Right ventricle myocardium inferior (tissue), 1 donor: Measurements from ENCODE around the gene CLDN3. TPM values are rescaled to one million over a fixed set of nuclear protein-coding genes. Genes with fewer than 3 reads are reported as not detected.
"Not testable (repeated sequence)": the region's sequence is repeated elsewhere in the genome, so short reads cannot be mapped to it uniquely, and the experiment has no call there.

ENCODE experiments used
- ATAC-seq: fragments of 200-7000 bp; cut with Tn5 transposase; one replicate; pipeline ENCODE4 v1.9.1; 2020; ENCODE audit warnings: mild to moderate bottlenecking, moderate library complexity
- DNase-seq: peaks from one replicate; pipeline ENCODE4 v3.0.0; 2021; ENCODE audit errors: missing footprints
- intact Hi-C: fragments of 100-400 bp; cut with DNase I; formaldehyde crosslinking; loops from one replicate; pipeline ENCODE4 v1.11.0; 2022
- long read RNA-seq: library from polyadenylated mRNA; unstranded; transcript quantifications from one replicate; pipeline ENCODE4 v2.0.0, GENCODE V29; 2021
- total RNA-seq: library from RNA; stranded (reverse); fragmentation: NEBNext Ultra II Directional; extraction: Animal tissue kit (Norgen Biotek cat#: 25700); gene quantifications from one replicate; pipeline ENCODE4 v1.2.1, GENCODE V29; 2021
- donor health status: DM: no; HTN: yes; CAD: no; lungs with severe emphysema.

CLDN3 gene, protein sequence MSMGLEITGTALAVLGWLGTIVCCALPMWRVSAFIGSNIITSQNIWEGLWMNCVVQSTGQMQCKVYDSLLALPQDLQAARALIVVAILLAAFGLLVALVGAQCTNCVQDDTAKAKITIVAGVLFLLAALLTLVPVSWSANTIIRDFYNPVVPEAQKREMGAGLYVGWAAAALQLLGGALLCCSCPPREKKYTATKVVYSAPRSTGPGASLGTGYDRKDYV
- total RNA-seq = not detected
- long read RNA-seq = 0 reads

DNA sequence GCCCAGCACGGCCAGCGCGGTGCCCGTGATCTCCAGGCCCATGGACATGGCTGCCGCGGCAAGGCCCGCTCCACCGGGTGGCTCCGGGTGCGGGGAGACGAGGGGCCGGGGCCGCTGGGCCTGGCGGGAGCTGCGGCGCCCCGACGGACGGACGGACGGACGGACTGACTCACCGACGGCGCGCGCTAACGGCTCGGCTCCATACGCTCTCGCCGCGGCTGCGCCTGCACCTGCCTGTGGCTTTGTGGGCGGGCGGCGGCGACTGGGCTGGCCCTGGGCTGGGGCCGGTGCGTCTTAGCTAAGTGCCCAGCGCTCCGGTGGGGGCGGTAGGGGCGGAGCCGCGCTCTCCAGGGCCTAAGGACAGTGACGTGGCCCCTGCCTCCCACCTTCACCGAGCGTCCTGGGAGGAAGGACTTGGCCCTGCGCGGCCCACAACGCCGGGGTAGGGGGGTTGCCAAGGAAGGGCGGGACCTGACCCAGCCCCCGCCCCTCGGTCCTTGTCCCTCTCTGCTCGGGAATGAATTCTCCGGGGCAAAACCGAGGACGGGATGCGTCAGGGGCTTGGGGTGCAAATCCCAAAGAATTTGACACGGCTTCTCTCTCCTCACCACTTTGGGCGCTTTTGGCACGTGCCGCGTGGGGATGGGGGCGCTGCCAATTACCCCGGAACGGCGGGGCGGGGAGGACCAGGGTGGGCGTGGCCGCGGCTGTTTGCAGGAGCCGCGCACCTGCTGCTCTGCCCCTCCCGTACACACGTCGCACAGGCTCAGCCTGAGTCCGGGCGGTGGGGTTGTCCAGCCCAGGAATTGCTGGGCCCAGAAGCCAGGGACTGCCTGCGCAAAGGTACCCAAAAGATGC lies at the start of gene CLDN3:
Gene CLDN3 (minus strand): TSS at position 269 of the 858 bp plus-strand sequence. CDS start 221 bp downstream, at position 48.
- ATAC-seq = peak; percentile 34
- intact Hi-C loops = no loop called here
- DNase-seq = no peak

DNA sequence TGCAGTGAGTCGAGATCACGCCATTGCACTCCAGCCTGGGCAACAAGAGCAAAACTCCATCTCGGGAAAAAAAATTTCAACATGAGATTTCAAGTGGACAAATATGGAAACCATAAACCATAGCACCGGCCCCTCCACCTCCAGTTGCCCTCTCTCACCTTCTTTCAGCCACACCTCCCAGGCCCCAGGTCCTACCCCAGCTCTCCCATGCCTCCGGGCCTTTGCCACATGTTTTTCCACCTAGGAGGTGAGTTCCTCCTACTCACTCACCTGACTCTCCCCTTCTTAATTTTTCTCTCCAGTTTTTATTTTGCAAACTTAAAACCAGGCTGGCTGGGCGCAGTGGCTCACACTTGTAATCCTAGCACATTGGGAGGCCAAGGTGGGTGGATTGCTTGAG lies 47.1 kb upstream of the CLDN3 start:
- ATAC-seq (no peak), DNase-seq (no peak)
- intact Hi-C loops = no loop called here

DNA sequence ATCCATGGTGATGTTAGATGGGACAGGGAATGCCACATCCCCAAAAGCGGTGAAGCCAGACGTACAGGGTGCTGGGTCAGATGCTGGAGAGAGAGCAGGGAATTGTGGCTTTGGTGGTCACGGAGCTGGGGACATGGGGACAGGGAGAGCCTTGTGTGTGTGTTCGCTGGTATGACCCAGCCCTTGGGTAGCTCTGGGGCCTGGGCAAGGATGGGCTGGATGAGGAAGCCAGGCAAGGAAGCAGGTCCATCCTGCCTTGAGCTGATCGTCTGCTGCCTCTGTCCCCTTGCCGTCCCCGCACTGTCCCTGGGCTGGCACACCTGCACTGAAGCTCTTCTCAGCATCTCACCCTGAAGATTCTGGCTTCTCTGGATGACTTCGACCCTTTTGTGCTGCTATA lies 45.4 kb upstream of the CLDN3 start:
- no peak for ATAC-seq

DNA sequence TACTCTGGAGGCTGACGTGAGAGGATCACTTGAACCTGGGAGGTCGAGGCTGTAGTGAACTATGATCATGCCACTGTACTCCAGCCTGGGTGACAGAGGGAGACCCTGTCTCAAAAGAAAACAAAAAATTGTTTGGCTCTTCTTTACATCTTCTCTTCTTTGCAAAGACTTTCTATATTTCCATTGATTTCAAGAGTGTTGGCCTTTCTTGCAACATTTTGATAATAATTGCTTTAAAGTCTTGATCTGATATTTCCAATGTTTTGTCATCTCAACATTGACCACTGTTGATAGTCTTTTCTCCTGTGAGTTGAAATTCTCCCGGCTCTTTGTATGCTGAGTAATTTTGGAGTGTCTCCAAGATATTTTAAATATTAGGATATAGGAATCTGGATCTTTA lies 42.9 kb upstream of the CLDN3 start:
- intact Hi-C loops = no loop called here
- DNase-seq (no peak), ATAC-seq (no peak)

More for the DNA sequence above, 45.4 kb upstream of the CLDN3 start:
- intact Hi-C loops = no loop called here
- DNase-seq = no peak

DNA sequence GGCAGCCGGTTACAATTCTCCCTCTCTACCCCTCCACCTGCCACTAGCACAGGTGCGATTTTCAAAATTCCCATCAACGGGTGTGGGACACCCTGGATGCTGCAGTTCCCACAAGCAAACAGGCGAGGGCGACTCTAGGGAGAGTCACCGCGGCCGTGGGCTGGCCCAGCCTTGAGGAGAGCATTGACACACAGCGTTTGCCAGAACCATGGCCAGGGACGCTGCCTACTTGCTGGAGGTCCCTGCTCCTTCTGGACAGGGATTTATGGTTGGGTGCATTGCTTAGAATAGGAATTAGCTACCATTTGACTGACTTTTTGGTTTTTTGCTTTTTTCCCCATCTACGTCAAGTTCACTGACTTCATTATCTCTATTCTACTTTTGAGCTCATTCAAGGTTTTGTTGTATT lies 41.7 kb upstream of the CLDN3 start:
- intact Hi-C loops = loop anchor here (1.0 kb wide), 1 partner anchor 44 kb away; no protein-coding TSS in a partner anchor
- DNase-seq (peak; percentile 82), ATAC-seq (peak; percentile 82)

DNA sequence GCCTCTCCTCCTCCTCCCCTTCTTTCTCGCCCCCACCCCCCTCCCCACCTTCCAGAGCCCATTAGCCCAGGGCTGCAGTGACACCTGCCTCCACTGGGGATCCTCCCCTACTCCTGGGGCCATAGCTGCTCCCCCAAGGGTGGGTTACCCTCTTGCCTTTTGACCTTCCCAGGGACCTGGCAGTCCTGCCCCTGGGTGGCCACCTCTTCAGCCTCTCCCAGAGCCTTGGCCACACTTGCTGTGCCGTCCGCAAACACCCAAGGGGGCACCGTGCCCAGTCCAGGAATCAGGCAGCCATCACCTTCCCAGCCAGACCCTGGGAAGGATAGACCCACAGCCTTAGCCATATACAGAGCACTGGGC lies 40.9 kb upstream of the CLDN3 start:
- DNase-seq = no peak
- ATAC-seq = no peak
- intact Hi-C loops = loop anchor here (1.0 kb wide), 1 partner anchor 44 kb away; no protein-coding TSS in a partner anchor

DNA sequence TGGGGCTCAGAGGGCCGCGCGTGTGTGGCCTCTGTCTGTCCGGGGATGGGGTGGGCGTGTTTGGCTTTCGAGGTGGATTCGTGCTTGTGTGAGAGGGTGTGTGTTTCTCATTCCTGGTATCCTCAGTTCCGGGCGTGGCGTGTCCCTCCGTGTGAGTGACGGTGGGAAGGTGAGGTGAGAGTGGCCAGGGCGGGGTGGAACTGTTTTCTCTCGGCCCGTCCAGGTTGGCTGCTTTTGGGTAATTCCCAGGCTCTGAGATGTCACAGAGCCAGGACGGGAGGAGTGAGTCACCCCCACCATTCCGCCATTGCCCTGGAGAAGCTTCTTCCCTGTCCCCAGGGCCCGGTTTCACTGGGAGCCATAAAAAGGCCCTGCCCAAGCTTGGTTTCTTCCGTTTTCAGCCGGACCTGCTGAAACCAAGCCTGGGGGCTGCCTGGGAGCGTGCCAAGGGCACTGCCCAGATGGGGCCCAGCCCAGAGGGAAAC lies 39.4 kb upstream of the CLDN3 start:
- intact Hi-C loops = no loop called here
- DNase-seq (no peak), ATAC-seq (no peak)

DNA sequence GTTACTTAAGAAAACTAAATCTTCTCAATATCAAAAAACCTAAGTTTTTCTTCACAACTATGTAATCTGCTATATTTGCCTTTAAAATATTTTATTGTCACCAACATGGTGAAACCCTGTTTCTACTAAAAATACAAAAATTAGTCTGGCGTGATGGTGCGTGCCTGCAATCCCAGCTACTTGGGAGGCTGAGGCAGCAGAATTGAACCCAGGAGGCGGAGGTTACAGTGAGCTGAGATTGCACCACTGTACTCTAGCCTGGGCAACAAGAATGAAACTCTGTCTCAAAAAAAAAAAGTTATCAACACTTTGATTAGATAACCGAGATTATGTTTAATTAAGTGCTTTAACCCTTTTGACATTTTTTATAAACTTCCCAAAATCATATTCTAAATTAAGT lies 32.4 kb upstream of the CLDN3 start:
- ATAC-seq = no peak
- no peak for DNase-seq
- intact Hi-C loops = no loop called here

DNA sequence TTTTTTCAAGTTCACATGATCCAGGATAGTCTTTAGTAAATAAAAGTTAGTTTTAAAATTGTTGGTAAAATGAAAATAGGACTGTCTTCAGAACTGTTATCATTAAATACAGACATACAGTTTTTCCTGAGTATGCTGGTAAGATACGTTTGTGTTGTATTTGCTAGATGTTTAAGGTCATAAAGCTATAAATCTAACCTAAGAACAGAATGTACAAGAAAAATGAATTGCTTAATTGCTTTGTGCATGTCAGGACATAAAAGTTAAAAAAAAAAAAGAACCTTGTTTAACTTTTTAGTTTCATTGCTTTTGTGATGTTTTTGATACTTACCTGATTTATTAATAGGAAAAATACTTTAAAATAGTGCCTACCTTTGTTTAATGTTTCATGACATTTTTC lies 31.5 kb upstream of the CLDN3 start:
- DNase-seq = no peak
- intact Hi-C loops = no loop called here

DNA sequence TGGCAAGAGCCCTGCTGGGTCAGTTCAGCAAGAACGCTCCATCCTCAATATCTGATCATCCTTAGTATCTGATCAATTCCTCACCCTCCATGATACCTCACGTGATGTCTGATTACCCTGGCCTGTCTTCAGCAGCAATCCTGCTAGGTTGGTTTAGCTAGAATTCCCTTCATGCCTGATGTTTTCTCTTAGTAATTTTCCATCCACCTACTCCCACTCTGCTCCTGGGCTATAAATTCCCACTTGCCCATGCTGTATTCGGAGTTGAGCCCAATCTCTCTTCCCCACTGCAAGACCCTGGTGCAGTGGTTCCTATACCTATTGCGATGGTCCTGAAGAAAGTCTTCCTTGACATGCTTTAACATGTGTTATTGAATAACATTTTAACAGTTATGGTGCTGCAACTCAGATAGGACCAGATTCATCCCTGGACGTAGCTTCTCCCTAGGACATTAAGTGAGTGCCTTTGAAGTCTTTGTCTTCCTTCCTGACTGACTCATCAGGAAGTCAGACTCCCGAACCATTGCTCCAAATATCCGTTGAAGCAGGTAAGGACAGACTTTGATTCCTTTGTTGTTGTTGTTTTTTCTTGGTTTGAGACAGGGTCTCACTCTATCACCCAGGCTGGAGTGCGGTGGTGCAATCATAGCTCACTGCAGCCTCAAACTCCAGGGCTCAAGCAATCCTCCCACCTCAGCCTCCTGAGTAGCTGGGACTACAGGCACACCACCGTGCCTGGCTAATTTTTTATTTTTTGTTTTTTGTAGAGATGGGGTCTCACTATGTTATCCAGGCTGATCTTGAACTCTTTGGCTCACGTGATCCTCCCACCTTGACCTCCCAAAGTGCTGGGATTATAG lies 29.4 kb upstream of the CLDN3 start:
- no peak for DNase-seq
- intact Hi-C loops = no loop called here
- no peak for ATAC-seq

More for the DNA sequence above, 31.5 kb upstream of the CLDN3 start:
- ATAC-seq = no peak

DNA sequence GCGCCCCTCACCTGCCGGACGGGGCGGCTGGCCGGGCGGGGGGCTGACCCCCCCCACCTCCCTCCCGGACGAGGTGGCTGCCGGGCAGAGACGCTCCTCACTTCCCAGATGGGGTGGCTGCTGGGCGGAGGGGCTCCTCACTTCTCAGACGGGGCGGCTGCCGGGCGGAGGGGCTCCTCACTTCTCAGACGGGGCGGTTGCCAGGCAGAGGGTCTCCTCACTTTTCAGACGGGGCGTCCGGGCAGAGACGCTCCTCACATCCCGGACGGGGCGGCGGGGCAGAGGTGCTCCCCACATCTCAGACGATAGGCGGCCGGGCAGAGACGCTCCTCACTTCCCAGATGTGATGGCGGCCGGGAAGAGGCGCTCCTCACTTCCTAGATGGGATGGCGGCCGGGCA lies 27.1 kb upstream of the CLDN3 start:
- ATAC-seq, intact Hi-C loops, DNase-seq: not testable (repeated sequence)

DNA sequence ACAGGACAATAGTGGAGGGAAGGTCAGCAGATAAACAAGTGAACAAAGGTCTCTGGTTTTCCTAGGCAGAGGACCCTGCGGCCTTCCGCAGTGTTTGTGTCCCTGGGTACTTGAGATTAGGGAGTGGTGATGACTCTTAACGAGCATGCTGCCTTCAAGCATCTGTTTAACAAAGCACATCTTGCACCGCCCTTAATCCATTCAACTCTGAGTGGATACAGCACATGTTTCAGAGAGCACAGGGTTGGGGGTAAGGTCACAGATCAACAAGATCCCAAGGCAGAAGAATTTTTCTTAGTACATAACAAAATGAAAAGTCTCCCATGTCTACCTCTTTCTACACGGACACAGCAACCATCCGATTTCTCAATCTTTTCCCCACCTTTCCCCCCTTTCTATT lies 26.6 kb upstream of the CLDN3 start:
- ATAC-seq, intact Hi-C loops, DNase-seq: not testable (repeated sequence)

DNA sequence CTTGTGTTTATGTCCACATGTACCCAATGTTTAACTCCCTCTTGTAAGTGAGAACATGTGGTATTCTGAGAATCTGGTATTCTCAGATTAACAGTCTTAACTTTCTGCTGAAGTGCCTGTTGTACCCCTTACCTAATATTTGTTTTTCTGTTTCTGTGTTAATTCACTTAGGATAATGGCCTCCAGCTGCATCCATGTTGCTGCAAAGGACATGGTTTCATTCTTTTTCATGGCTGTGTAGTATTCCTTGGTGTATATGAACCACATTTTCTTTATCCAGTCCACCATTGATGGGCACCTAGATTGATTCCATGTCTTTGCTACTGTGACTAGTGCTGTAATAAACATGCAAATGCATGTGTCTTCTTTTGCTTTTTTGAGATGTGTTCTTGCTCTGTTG lies 25.1 kb upstream of the CLDN3 start:
- intact Hi-C loops, DNase-seq, ATAC-seq: not testable (repeated sequence)

DNA sequence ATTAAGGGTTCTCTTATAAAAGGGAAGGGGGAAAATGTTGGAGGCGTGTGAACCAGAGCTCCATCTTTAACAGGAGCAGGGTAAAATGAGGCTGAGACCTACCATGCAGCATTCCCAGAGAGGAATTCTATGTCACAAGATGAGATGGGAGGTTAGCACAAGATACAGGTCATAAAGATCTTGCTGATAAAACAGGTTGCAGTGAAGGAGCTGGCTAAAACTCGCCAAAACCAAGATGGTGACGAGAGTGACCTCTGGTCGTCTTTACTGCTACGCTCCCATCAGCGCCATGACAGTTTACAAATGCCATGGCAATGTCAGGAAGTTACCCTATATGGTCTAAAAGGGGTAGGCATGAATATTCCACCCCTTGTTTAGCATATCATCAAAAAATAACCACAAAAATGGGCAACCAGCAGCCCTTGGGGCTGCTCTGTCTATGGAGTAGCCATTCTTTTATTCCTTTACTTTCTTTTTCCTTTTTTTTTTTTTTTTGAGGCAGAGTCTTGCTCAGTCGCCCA lies 21.2 kb upstream of the CLDN3 start:
- DNase-seq, ATAC-seq, intact Hi-C loops: not testable (repeated sequence)

DNA sequence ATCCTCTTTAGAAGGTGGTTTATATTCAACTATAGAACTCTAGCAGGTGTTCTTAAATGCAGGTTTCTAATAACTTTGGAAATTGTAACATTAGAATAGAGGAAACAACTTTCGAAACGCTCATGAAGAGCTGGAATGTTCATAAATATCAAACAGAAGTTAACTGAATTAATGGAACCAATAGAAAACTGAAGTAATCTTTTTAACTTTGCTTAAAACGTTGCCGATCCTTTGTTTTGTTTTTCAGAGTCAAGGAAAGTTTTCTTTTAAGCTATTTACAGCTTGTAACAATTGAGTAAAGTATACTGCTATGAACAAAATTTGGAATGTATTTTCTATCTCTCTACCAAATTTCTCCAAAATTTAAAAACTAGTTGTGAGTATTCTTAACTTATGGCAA lies 19.0 kb upstream of the CLDN3 start:
- DNase-seq (no peak), ATAC-seq (no peak)
- intact Hi-C loops = no loop called here

DNA sequence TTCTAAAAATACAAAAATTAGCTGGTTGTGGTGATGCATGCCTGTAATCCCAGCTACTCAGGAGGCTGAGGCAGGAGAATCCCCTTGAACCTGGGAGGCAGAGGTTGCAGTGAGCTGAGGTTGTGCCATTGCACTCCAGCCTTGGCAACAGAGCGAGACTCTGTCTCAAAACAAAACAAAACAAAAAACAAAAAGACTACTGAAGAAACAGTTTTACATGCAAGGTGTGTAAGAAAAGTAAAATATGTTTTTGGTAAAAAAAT lies 17.6 kb upstream of the CLDN3 start:
- ATAC-seq, intact Hi-C loops, DNase-seq: not testable (repeated sequence)

DNA sequence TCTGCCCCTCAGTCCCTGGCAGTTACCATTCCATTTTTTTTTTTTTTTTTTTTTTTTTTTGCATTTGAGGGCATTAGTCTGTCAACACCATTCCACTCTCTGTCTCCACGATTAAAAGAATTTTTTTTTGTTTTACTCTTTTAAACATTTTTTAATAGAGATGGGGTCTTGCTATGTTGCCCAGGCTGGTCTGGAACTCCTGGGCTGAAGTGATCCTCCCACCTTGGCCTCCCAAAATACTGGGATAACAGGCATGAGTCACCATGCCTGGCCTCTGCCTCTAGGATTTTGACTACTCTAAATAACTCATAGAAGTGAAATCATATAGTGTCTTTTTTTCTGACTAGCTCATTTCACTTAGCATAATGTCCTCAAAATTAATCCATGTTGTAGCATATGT lies 16.5 kb upstream of the CLDN3 start:
- DNase-seq (no peak), ATAC-seq (no peak)
- intact Hi-C loops = no loop called here

DNA sequence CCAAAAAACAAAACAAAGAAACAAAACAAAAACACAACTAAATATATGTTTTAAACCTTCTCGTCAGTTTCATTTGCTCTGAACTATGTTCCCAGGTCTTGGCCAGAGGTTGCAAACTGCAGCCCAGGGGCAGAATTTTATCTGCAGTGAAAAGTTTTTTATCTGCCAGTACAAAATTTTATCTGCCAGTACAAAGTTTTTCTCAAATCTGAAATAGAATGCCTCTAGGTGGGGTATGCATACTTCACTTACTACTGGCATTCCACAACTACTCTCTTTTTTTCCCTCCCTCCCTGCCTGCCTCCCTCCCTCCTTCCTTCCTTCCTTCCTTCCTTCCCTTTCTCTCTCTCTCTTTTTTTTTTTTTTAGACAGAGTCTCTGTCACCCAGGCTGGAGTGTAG lies 9.4 kb upstream of the CLDN3 start:
- ATAC-seq = no peak

DNA sequence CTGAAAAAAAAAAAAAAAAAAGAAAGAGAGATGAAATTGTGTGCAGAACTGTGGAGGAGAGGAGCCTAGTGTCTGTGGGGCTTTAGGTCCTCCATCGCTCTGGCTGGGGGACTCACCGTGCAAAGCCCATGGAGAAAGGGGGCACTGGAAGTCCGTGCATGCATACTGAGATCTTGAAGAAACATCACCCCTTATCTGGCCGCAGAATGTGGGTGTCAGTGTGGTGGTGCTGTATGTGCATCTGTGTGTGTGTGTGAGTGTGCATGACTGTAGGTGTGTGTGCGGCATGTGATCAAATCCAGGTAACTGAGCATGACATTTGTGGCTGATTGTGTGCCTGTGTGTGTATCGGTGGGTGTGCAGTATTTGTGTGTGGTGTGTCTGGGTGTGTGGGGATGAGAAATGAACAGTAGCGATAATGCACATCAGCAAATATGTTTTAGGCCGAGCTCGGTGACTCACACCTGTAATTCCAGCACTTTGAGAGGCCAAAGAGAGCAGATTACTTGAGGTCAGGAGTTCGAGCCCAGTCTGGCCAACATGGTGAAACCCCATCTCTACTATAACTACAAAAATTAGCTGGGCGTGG lies 8.8 kb upstream of the CLDN3 start:
- intact Hi-C loops = no loop called here
- no peak for ATAC-seq
- DNase-seq = no peak

More for the DNA sequence above, 9.4 kb upstream of the CLDN3 start:
- intact Hi-C loops = no loop called here
- DNase-seq = no peak
